Measurements from ENCODE around the gene BPIFB1. TPM values are rescaled to one million over a fixed set of nuclear protein-coding genes. Genes with fewer than 3 reads are reported as not detected.
A peak's percentile ranks its signal among the peaks of the same experiment; 100 is the strongest.

BPIFB1 gene
- total and polyA plus RNA-seq, 11 donors, result 0.04 TPM; not detected in 10

DNA sequence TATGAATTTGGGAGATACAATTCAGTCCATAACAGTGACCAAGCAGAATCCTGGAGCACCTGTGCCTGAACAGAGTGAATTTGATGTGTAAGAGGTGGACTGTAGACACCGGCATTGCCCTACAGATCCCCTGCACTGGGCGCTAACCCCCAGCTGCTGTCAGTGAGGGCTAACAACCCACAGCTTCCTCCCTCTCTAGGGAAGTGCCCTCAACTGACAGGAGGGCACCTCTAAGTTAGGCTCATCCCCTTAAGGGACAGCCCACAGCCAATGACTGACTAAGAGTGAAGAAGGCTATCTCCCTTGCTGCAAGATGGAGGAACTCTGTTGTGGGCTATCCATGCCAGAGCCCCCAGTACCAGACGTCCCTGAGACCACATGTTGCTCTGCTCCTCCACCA is 15.3 kb upstream of the BPIFB1 start:
- Histone ChIP-seq H3K36me3 (no peaks in the 10 kb centered on the region), H3K4me3 (no peak overlapping the region), H3K27ac (no peak overlapping the region), H3K4me1 (peaks cover 0 to 3% (median 0%) of the 10 kb centered on the region in 12 donors), H3K27me3 (peaks cover 0 to 38% (median 0%) of the 10 kb centered on the region in 9 donors), H3K9me3 (no peaks in the 10 kb centered on the region)
- WGBS, 4 donors, result 57 to 83% (median 68%) methylated on average over 3 of the region's 3 CpGs
- intact Hi-C loops (cut with DNase I), result no loop called here
- peak in 1 of 4 donors; percentile 58 for ATAC-seq
- no peak for TF ChIP-seq POLR2A (IDR thresholded peaks at IDR 0.05)
- TF ChIP-seq, protein P1, sequence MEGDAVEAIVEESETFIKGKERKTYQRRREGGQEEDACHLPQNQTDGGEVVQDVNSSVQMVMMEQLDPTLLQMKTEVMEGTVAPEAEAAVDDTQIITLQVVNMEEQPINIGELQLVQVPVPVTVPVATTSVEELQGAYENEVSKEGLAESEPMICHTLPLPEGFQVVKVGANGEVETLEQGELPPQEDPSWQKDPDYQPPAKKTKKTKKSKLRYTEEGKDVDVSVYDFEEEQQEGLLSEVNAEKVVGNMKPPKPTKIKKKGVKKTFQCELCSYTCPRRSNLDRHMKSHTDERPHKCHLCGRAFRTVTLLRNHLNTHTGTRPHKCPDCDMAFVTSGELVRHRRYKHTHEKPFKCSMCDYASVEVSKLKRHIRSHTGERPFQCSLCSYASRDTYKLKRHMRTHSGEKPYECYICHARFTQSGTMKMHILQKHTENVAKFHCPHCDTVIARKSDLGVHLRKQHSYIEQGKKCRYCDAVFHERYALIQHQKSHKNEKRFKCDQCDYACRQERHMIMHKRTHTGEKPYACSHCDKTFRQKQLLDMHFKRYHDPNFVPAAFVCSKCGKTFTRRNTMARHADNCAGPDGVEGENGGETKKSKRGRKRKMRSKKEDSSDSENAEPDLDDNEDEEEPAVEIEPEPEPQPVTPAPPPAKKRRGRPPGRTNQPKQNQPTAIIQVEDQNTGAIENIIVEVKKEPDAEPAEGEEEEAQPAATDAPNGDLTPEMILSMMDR (IDR thresholded peaks at IDR 0.05), result no peak
- no peak for DNase-seq

DNA sequence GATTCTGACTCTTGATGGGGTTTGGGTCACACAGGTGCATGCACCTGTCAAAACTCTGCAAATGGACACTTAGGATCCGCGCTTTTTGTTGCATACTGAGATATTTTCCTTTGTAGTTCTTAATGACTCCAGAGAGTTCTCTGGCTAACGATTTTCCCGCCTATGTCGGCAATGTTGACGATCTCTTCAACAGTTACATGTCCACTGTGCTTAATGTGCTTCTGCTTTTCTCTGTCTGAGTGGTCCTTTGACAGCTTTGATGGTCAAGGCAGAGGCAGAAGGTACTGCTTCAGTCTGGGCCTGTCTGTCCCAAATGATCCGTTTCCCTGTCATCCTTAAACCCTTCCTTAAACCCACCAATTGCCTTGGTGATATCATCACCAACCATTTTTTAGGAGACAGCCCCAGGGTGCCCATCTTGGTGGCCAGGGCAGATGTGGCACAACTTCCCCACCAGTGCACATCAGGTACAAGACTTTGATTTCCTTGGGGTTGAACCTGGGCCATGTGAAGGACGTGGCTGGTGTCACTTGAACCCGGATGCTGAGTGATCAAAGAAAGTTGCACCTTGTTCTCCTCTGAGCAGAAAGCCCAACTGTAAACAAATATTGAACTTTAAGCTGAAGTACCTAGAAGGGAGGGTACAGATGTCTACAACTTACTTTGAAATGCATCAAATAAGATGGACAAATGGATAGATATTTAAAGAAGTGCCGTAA is 10.7 kb upstream of the BPIFB1 start:
- intact Hi-C loops (cut with DNase I), result no loop called here
- peaks cover 0 to 24% (median 0%) of the 10 kb centered on the region in 9 donors for H3K27me3 ChIP-seq
- H3K4me3 ChIP-seq, result no peak overlapping the region
- H3K27ac ChIP-seq, result no peak overlapping the region
- TF ChIP-seq, protein P1 (IDR thresholded peaks at IDR 0.05), result no peak
- no peak for TF ChIP-seq POLR2A (IDR thresholded peaks at IDR 0.05)
- 82 to 88% (median 86%) methylated on average over 10 of the region's 10 CpGs for WGBS, 4 donors
- DNase-seq (no peak), ATAC-seq (no peak)
- H3K4me1 ChIP-seq, result no peaks in the 10 kb centered on the region
- H3K36me3 ChIP-seq, result no peaks in the 10 kb centered on the region
- no peaks in the 10 kb centered on the region for H3K9me3 ChIP-seq

GRCh38 chr20:33273117-33273851 is 9.7 kb upstream of the BPIFB1 start:
- TF ChIP-seq POLR2A (IDR thresholded peaks at IDR 0.05), result no peak
- TF ChIP-seq, protein P1 (IDR thresholded peaks at IDR 0.05), result no peak
- H3K4me3 ChIP-seq, result no peak overlapping the region
- H3K36me3 ChIP-seq, result no peaks in the 10 kb centered on the region
- 54 to 56% (median 55%) methylated on average over 13 of the region's 13 CpGs for WGBS, 4 donors
- DNase-seq, result no peak
- ATAC-seq, result no peak
- H3K27me3 ChIP-seq, result peaks cover 0 to 17% (median 5%) of the 10 kb centered on the region in 9 donors
- no peak overlapping the region for H3K27ac ChIP-seq
- H3K4me1 ChIP-seq, result no peaks in the 10 kb centered on the region
- intact Hi-C loops (cut with DNase I), result no loop called here
- no peaks in the 10 kb centered on the region for H3K9me3 ChIP-seq

DNA sequence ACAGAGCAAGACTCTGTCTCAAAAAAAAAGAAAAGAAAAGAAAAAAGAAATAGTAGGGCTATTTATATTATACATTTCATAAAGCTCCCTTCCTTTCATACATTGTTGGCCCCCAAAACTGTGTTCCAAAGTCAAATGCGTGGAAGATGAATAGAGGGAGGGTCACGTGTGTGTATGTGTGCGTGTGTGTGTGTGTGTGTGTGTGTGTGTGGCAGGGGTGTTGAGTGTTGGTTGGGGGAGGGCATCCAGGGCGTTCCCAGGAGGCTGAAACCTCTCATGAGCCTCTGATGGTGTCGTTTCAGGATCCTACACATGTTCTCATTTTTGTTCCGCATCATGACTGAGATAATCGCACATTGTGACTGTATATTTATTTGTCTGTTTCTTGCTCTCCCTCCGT is 7.8 kb upstream of the BPIFB1 start:
- Histone ChIP-seq H3K4me1 (no peaks in the 10 kb centered on the region), H3K9me3 (no peaks in the 10 kb centered on the region), H3K36me3 (no peaks in the 10 kb centered on the region), H3K27me3 (peaks cover 0 to 19% (median 4%) of the 10 kb centered on the region in 9 donors), H3K4me3 (no peak overlapping the region), H3K27ac (no peak overlapping the region)
- ATAC-seq (no peak), DNase-seq (no peak)
- 61 to 77% (median 75%) methylated on average over 8 of the region's 8 CpGs for WGBS, 4 donors
- TF ChIP-seq, protein P1 (IDR thresholded peaks at IDR 0.05), result no peak
- no peak for TF ChIP-seq POLR2A (IDR thresholded peaks at IDR 0.05)
- intact Hi-C loops (cut with DNase I), result no loop called here

All from heart left ventricle (tissue), 16 donors.